GM23338 (cell line): ENCODE measurements around the gene MTPN.

ENCODE experiments used
- CREB1 ChIP-seq: fragments of 250-450 bp; sonication (Bioruptor Pico); IDR thresholded peaks from 2 replicates; pipeline ENCODE4 v1.5.0; 2020; ENCODE audit warnings: low read depth, mild to moderate bottlenecking, moderate library complexity
- CTCF ChIP-seq, 2 experiments: fragments of 200-600 bp in 1 of 2; sonication (generic) in 1 of 2; conservative IDR thresholded peaks; 2 replicates each; pipeline versions ENCODE4 v1.5.1 to v1.6.1; 2016 to 2017; ENCODE audit warnings: antibody characterized with exemption in 2 of 2, low read depth in 2 of 2, mild to moderate bottlenecking in 2 of 2, moderate library complexity in 1 of 2
- EZH2 ChIP-seq: fragments of 200-600 bp; sonication (generic); IDR thresholded peaks from one replicate; pipeline ENCODE4 v1.8.0; 2017; ENCODE audit warnings: antibody characterized with exemption, mild to moderate bottlenecking, low read depth; ENCODE audit not compliant: unreplicated experiment
- EZH2phosphoT487 ChIP-seq: fragments of 200-600 bp; sonication (generic); IDR thresholded peaks from one replicate; pipeline ENCODE4 v1.8.1; 2018; ENCODE audit warnings: antibody characterized with exemption; ENCODE audit not compliant: unreplicated experiment
- JUNB ChIP-seq: IDR thresholded peaks from one replicate; pipeline ENCODE4 v1.6.1; 2016; ENCODE audit warnings: antibody characterized with exemption; ENCODE audit not compliant: unreplicated experiment
- POLR2AphosphoS5 ChIP-seq: IDR thresholded peaks from 2 replicates; pipeline ENCODE4 v1.6.1; 2016; ENCODE audit warnings: antibody characterized with exemption, low read depth
- ZNF114 ChIP-seq: fragments of 250-450 bp; sonication (Bioruptor Pico); IDR thresholded peaks from 2 replicates; pipeline ENCODE4 v1.5.0; 2020; ENCODE audit warnings: mild to moderate bottlenecking, moderate library complexity

DNA sequence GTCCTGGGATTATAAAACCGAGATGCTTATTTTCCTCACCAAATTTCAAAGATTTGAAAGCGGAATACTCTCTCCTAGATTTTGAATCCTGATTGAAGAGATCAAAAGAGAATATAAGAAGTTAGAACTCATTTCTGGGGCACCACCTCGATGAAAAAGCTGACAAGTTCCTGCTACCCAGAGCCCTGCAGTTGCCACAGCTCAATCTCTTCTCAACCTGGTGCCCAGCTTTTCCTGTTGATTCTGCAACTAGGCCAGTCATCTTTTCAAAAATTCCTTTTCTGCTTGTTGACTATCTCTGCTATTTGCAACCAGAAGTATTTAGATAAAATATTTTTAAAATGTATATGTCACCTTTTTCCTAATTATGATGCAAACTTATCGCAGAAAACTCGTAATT lies 45.0 kb downstream of the MTPN start:
- TF ChIP-seq CTCF (conservative IDR thresholded peaks at IDR 0.05; ENCODE audit: low read depth in 2 of 2) (no peak), CREB1 (CRISPR knock-in tag) (no peak), POLR2AphosphoS5 (no peak), EZH2 (no peak), JUNB (no peak), EZH2phosphoT487 (no peak), ZNF114 (CRISPR knock-in tag) (no peak)
